HS-5 (cell line): ENCODE measurements around the gene WIPF1.

Experiments
- DNase-seq: peaks from one replicate; pipeline ENCODE4 v3.0.0-alpha.2; 2012; ENCODE audit warnings: low read depth

The WIPF1 gene, protein sequence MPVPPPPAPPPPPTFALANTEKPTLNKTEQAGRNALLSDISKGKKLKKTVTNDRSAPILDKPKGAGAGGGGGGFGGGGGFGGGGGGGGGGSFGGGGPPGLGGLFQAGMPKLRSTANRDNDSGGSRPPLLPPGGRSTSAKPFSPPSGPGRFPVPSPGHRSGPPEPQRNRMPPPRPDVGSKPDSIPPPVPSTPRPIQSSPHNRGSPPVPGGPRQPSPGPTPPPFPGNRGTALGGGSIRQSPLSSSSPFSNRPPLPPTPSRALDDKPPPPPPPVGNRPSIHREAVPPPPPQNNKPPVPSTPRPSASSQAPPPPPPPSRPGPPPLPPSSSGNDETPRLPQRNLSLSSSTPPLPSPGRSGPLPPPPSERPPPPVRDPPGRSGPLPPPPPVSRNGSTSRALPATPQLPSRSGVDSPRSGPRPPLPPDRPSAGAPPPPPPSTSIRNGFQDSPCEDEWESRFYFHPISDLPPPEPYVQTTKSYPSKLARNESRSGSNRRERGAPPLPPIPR

DNA sequence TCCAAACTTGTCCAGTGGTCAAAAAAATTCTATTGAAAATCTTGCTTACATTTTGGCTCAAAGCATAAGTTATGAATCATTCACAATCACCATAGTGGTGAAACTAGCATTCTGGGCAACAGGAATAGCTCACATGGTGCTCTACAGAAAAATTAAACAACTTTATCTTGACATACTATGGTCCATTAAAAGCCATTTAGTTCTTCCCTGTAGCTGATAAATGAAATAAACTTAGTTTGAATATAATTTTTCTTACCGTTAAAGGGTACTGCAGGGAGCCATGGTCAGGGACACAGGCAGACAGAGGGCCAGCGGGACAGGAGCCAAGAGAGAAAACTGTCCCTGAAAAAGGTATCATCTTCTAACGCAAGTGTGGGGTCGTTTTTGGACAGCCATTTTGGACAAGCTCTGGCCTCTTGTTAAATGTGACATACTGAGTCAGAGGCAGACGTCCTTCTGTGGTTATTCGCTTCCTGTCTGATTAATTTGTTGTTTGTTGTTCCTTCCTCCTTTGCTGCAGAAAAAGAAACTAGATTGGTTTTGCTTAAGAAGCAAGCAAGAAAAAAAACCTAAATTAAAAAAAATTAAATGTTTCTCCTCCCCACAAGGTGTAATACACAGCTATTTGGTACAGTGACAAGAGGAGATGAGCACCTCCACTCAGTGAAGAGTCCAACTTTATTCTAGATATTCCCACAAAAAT is at the start of gene WIPF1:
WIPF1 (minus strand) TSS at position 460 of the 703 bp plus-strand sequence. CDS start 12,231 bp downstream, outside the sequence.
- DNase-seq = peak; percentile 43

DNA sequence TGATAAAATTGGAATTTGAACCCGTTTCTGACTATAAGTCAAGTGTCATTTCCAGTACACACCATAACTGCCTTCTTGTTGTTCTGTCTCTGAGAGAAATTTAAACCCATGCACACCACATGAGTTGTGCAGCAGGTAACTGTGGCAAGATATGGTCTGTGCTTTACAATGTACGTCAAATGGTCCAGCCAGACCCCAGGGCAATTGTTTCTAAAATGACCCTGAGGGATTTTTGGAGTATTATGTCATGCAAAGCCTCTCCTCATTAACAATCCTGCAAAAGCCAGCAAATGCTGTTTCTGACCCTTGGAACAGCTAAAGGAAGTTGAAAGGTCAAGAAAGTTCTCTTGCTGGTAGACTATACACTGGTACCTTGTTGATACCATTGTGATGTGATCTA is 47.7 kb upstream of the WIPF1 start:
- DNase-seq = no peak

DNA sequence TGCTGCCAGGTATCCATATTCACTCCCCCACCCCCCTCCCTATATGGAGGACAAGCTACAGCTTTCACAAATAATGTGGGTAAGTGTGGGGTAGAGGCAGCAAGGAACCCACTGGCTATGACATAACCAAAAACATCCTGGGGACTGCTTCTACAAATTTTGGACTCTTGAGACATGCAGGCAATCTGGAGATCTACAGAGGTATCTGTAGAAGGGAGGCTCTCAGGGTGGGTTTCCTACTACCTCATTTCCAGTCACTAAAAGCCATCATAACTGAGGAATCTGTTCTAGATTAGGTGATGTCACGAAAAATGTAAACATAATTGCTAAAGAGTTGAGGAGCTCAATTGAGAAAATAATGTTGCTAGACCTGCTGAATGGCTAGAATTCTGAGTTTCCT is 46.8 kb upstream of the WIPF1 start:
- DNase-seq = no peak

DNA sequence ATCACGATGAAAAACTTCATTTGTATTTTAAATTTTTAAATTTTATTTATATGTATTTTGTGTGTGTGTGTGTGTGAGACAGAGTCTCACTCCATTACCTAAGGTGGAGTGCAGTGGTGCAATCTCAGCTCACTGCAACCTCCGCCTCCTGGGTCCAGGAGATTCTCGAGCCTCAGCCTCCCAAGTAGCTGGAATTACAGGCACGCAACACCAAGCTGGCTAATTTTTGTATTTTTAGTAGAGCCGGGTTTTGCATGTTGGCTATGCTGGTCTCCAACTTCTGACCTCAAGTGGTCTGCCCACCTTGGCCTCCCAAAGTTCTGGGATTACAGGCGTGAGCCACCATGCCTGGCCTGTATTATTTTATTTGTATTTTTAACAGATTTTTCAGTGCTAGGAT is 45.8 kb upstream of the WIPF1 start:
- no peak for DNase-seq

DNA sequence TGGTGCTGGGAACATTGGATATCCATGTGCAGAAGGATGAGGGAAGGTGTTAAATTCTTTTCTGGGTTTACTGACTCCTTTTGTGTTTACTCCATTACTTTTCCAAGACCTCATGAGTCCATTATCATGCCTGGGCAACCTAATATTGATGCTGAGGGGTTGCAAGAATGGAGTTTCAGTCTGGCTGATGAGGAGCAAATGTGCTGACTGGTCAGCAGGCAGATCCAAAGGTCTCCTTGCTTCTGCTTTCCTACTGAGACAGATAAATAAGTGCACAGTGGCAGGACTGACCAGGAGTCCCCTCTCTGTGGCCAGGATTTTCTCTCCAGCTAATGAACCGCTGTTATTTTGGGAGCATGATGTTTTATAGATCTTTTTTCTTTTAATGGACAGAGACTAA is 43.6 kb upstream of the WIPF1 start:
- DNase-seq = no peak

DNA sequence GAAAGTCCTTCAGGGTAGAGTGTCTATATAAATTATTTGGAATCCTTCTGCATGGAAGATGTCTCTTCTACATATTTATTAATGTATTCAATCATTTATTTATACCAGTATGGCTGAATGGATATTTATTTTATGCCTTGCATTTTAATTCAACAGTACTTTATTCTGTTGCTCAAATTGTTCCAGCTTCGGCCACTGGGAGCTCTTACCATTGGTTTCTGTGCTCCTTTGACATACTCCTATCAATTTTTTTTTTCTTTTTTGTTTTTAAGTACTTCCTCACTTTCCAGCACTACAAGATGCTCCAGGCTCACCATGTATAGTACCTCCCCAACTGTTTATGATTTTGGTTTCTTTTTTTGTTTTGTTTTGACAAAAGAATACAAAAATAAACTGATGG is 39.4 kb upstream of the WIPF1 start:
- no peak for DNase-seq

DNA sequence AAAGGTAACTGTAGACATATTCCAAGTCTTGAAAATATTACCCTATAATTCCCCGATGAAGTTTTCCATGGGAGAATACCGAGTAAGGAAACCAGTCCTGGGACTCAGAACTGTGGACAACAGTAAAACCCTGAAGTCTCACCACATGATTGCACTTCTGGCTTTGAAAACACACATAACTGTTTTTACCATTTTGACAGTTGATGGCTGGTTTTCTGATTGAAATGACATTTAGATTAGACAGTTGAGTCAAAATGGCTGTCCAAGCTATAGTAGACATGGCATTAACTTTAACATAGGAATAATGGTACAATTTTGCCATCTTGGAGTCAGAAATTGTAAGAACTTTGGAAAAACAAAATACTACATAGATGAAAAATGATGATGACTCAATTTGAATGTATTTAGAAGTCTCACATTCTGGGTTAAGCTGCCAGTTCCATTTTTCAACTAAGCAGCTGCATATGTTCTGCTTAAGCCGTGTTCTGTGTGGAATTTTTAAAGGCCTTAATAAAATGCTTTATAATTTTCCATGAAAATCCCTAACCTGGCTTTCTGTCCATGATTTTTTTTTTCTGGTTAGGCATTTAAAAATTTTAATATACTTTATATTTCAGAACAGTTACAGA is 38.3 kb upstream of the WIPF1 start:
- DNase-seq = no peak

DNA sequence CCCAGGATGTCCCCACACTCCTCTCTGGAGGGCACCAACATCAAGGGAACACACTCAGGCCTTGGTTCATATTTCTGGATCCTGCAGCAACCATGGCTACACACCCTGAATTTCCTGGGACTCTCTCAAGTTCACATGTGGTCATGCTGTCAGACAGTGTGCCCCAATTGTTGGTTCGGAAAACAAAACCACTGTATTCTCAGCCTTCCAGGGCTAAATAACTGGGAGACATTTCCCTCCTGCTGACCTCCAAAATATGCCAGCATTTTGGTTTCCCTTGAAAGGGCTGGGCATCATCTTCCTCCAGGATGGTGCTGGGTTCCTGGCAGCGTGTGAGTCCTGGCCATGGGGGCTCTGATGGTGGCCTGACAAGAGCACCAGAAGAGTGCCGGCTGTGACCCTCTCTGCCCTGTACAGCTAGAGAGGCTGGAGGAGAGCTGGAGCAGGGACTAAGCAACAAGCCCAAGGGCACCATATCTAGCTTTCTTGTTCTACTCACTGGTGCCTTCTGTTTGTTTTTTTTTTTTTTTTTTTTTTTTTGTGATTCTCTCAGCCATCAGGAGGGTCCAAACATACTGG is 37.5 kb upstream of the WIPF1 start:
- no peak for DNase-seq

DNA sequence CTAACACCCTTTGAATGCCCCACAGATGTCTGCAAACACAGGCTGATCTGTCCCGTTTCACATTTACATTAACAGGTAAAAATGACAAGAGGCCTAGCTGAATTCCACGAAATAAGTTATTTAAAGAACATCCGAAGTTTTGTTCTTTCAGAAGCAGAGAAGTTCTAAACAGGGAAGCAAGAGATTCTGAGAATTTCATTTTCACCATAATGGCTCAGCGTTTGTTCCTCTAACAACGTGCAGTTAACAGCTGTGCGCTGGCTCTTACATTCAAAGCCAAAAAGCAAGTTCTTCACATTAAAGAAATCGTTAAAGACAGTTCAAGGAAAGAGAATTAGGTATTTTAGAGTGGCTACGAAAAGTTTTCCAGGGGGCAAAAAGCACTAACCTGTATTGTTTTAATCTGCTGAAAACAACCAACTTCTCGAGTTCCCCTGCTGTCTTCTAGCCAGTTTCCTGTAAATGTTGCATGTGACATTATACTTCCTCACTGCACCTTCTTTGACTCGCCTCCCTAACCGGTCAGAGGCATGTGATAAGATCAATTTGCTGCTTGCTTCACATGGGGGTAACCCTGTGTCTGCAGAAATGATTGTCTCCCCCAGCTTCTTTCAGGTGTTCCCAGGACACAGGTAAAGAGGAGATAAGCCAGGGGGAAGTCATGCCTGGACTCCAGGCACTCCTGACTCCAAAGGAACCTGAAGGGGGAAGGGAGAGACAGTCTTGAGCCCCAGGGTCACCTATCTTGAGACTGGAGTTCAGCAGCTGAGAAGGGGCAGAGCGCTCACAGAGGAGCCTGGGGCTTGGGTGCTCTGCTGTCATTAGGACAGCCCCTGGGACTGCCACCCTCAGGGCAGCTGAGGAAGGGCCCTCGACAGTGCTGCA is 36.8 kb upstream of the WIPF1 start:
- no peak for DNase-seq

DNA sequence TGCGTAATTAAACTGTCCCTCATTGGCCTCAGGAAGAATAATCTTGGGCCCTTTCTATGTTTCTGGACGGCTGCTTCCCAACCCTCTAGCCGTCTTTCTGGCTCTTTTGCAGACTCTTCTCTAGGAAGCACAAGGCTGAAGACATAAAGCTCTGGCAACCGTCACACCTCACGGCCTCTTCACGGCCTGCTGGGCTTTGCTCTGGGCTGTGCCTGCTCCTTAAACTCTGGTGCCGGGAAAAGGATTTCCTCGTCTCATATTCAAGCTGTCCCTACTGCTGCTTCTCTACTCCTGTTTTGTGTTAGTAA is 36.0 kb upstream of the WIPF1 start:
- DNase-seq = no peak

DNA sequence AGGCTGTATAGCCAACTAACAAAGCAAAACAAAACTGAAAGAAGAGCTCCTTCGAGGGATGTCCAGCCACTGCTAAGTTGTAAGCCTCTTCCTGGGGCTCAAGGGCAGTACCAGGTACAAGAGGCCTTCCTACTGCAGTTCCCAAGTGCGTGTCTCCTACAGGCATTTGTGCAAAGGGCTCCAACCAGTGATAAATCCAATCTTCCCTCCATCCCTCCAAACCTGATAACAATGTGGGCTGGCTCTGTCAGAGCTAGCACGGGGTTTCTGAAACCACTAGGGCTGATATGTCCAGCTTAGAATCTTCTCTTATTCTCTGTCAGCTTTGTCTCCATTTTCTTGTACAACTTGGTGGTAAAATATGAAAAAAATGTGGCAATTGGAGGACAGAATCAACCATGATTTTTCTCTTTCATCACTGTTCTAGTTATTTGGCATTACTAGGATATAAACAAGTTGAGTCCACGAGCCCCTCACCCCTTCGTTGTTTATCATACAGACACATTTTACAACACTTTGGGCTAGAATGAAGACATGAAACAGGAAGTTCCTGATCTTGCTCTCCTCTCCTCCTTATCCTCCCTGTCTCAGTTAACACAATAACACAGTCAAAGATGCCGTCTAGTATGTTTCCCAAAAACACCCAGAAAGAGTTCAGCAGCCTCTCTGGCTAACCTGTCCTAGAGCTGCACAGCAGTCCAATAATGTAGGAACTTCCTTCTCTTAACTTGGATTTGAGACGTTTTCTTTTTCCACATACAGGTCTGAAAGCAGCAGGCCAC is 35.4 kb upstream of the WIPF1 start:
- no peak for DNase-seq

DNA sequence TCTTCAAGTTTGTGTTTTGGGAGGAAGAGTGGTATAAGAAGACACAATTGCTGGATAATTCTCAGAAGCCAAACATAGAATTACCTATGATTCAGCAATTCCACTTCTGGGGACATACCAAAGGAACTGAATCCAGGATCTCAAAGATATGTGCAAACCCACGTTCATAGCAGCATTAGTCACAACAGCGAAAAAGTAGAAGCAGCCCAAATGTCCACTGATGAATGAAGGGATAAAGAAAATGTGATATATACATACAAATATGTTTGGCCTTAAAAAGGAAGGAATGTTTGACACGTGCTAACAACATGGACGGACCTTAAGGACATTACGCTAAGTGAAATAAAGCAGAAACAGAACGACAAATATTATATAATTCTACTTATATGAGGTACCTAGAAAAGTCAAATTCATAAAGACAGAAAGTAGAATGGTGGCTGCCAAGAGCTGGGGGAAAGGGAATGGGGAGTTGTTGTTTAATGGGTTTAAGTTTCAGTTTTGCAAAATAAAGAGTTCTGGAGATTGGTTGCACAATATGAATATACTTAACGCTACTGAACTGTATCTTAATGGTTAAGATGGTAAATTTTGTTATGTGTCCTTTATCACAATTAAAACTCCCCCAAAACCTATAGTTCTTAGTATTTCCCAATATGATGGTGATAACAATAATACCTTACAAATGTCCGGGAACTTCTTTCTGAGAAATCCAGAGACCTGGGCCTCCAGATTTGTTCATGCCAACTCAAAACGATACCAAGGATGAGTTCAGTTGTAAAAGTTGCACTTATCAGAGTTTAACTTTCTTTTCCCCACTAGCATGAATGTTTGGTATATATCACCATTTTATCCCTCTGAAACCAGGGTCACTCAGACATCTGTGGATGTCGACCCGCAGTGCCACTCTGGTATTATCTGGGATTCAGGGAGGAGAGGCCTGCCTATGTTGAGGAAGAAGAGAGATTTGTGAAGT is 33.7 kb upstream of the WIPF1 start:
- DNase-seq = peak; percentile 60

DNA sequence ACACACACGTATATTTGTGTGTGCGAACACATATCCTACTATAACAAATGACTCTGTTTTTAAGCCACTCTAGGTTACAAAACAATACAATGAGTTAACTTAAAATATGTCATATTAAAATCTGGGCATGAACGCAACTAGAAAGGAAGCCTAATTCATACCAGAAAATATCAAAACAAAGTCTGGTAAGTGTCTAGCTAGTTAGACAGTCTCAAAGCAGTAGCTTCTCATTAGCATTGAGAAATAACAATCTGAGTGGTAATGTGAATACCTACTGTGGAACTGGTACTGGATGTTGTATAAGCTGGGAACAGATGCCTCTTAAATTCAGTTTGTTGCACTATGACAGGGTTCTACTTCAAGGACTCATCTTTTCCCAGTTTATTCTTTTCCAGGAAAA is 32.5 kb upstream of the WIPF1 start:
- no peak for DNase-seq

DNA sequence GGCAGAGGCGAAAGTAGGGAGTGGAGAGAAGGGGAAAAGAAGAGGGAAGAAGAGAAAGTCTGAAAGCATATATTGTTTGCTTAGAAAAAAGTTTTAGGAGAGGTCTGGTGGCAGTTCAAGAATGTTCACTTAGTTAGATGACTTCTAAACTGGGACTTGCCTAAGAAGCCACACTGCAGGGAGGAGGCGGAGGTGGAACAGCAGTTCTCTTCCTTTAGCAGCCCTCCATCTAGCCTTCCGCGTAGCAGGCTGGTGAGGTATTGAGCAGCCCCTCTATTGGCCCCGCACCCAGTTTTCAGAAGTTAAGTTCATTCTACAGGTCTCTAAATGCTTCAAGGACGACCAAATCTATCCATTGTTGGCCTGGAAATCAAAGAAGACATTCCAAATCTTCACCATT is 31.9 kb upstream of the WIPF1 start:
- DNase-seq = no peak

DNA sequence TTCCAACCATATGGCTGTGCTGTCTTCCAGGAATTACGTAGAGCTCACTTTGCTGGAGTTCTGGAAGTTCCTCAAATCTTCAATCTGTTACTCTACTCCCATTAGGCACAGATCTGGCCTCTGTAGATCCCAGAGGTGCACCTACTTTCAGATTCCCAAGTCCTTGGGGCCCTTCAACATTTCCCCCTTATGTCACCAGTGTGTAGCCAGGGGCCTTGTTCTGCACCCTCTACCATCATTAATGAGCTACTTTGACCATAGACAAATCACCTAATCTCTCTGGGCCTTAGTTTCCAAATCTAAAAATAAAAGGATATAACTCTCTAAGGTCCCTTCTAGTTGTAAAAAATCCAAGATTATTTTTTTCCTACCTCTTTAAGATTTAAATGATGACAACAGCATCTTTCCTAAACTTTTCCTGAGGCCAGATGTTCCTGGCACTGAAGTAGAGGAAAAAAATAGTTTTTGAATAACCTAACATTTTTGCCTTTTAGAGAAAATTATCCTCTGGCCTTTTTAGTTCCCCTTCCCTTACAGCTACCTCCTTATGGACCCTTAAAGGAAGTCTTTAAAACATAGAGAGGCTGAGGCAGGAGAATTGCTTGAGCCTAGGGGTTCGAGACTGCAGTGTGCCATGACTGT is 31.0 kb upstream of the WIPF1 start:
- DNase-seq = no peak

DNA sequence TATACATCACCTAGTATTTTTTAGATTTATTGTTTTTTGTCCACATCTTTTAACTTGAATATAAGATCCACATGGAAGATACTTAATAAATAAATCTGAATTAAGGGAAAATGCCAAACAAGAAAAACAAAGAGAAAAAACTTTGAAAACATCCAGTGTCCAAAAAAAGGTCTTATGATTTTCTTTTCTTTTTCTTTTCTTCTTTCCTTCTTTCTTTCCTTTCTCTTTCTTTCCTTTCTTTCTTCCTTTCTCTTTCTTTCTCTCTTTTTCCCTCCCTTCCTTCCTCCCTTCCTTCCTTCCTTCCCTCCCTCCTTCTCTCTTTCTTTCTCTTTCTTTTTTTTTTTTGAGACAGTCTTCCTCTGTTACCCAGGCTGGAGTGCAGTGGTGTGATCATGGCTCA is 29.6 kb upstream of the WIPF1 start:
- no peak for DNase-seq

DNA sequence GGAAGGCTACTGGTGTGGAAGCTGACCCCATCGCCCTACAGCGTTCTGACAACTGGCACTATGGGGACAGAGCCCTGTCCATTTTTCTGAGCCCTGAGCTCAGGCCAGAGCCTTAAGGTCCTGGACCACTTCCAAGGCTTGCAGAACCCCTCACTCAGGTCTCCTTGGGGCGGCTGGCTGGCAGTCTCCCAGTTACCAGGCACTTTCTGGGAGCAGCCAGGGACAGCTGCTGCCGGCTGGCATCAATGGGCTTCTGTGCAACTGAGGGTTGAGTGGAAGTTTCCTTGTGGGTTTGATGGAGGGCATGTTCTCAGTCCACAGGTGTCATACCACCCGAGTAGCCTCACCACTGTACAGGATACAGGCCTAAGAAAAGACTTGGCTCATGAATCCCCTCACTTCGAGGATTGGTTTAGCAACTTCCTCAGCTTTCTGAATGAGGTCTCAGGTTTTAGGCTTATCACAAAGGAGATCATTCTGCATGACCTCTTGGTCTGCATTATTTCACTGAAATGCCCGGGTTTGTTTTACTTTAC is 27.4 kb upstream of the WIPF1 start:
- DNase-seq = no peak

DNA sequence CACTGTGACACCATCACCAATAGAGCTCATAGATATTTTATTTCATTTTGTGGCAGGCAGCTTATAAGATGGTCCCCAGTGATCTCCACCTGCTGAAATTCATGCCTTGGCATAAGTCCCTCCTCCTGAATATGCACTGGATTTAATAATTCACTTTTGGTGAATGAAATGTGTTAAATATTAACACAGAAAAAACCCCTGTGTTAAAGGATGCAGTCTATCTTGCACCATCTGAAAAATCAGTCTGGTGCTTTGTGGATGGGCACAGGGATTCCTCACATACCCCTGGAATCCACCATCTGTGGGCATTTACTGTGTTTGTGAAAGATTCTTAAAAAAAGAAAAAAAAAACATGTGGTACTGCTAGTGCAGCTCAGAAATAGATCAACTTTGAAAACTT is 26.1 kb upstream of the WIPF1 start:
- DNase-seq = no peak

DNA sequence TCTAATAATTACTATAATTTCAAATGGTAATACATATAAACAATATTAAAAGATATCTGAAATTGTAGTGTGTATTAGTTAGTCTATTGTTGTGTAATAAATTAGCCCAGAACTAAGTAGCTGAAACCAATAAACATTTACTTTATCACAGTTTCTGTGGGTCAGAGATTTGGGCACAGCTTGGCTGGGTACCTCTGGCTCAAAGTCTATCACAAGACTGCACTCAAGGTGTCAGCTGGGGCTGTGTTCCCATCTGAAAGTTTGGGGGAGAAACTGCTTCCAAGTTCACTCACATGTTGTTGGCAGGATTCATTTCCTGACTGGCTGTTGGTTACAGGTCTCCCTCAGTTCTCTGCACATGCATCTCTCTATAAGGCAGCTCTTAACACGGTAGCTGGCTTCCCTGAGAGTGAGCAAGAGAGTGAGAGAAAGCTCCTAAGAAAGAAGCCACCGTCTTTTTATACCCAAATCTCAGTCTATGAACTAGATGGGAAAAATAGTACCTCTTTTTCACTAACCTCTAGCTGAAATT is 25.6 kb upstream of the WIPF1 start:
- no peak for DNase-seq
